Subcutaneous abdominal adipose tissue (tissue), 5 donors: ENCODE results near the gene MCF2L2.

Experiments
- H3K27ac ChIP-seq: one replicate; pipeline ENCODE4 v1.7.0; 2013; ENCODE audit warnings: low read depth, mild to moderate bottlenecking, inconsistent platforms, low read length, moderate library complexity
- H3K27me3 ChIP-seq, 5 donors: one replicate each; pipeline ENCODE4 v1.7.0; 2013; ENCODE audit warnings: low read length in 5 of 5, inconsistent platforms in 1 of 5; ENCODE audit not compliant: control insufficient read depth in 5 of 5, insufficient read depth in 4 of 5
- H3K36me3 ChIP-seq, 5 donors: one replicate each; pipeline ENCODE4 v1.7.0; 2013; ENCODE audit warnings: low read length in 5 of 5; ENCODE audit not compliant: control insufficient read depth in 5 of 5, insufficient read depth in 5 of 5
- H3K4me1 ChIP-seq, 5 donors: one replicate each; pipeline ENCODE4 v1.7.0; 2013; ENCODE audit warnings: low read length in 5 of 5, mild to moderate bottlenecking in 3 of 5, moderate library complexity in 1 of 5; ENCODE audit not compliant: control insufficient read depth in 5 of 5, insufficient read depth in 5 of 5
- H3K4me3 ChIP-seq, 5 donors: one replicate each; pipeline ENCODE4 v1.7.0; 2013; ENCODE audit warnings: low read length in 5 of 5, low read depth in 1 of 5
- H3K9ac ChIP-seq, 5 donors: one replicate each; pipeline ENCODE4 v1.7.0; 2013; ENCODE audit warnings: low read length in 5 of 5, mild to moderate bottlenecking in 4 of 5, moderate library complexity in 3 of 5
- H3K9me3 ChIP-seq, 5 donors: one replicate each; pipeline ENCODE4 v1.7.0; 2013; ENCODE audit warnings: low read length in 5 of 5; ENCODE audit not compliant: control insufficient read depth in 5 of 5
- donor health status: healthy.
- donor health status: healthy.
- donor health status: healthy.
- donor health status: healthy.
- donor health status: healthy.

Gene MCF2L2

DNA sequence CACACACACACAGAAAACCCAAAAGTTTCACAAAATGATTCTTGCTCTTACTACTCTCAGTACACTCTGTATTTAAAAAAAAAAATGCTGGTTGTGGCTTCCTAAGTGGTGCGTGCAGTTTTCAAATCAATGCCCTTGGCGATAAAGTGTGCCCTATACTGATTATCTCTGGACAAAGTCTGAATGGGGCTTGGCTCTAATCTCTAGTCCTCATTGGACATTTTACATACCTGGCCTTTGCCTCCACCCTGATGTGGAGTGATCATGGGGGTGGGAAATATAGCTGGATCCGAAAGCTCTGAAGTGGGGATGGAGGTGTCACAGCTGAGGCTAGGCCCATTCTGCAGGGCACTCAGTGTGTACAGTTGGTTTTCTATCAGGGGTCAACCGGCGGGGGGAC is 161.3 kb downstream of the MCF2L2 start:
- no peaks in the 10 kb centered on the region for H3K9me3 ChIP-seq
- H3K9ac ChIP-seq, result no peak overlapping the region
- H3K4me1 ChIP-seq, result peaks cover 0 to 30% (median 13%) of the 10 kb centered on the region in 5 donors
- H3K27ac ChIP-seq, result no peak overlapping the region
- no peaks in the 10 kb centered on the region for H3K27me3 ChIP-seq
- no peak overlapping the region for H3K4me3 ChIP-seq
- peaks cover 0 to 7% (median 5%) of the 10 kb centered on the region in 5 donors for H3K36me3 ChIP-seq

DNA sequence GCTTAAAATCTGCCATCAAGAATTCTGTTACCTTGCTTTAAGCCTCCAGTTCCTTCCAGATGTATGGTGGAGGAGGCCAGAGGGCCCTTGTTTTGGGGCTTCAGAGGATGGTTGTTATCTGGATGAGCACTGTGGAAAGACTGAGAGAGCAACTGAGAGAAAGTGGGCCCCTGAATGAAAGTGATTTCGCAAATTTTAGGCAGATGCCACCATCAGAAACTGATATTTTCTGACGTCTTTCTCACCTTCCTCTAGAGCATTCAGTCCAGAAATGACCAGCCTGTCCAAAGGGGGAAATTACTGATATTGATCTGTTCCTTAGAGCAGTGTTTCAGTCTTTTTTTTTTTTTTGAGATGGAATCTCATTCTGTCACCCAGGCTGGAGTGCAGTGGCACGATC is 162.0 kb downstream of the MCF2L2 start:
- H3K4me1 ChIP-seq, result peaks cover 0 to 30% (median 13%) of the 10 kb centered on the region in 5 donors
- H3K27ac ChIP-seq, result peak overlapping the region; percentile 51

DNA sequence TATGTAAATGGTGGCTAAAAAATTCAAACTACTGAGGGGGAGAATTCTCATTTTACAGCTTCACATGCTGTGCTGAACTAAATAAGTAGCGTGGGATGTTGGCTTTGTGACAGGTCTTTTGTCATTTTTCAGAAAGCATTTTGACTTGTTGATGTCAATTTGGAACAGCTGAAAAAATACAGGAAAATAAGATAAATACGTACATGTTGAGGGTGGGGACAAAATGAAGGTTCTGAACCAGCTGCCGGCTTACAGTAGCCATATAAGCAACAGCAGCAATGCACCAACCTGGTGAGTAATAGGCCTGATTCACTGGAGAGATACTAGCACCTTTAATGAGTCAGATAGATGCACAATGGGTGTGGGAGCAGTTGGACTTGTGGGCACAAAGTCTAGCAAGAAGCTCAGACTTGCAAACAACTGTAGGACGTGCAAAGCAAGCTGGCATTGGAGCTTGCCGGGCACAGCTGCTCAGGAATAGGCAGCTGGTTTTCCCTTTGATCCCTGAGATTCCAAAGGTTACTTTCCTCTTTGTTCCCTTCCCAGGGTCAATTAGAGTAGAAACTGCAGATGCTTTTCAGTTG is 162.5 kb downstream of the MCF2L2 start:
- H3K9me3 ChIP-seq, result no peaks in the 10 kb centered on the region
- H3K9ac ChIP-seq, result peak overlapping the region in 1 of 5 donors; percentile 61
- H3K4me1 ChIP-seq, result peaks cover 0 to 32% (median 18%) of the 10 kb centered on the region in 5 donors
- H3K36me3 ChIP-seq, result peaks cover 0 to 7% (median 5%) of the 10 kb centered on the region in 5 donors
- no peaks in the 10 kb centered on the region for H3K27me3 ChIP-seq
- peak overlapping the region; percentile 51 for H3K27ac ChIP-seq
- no peak overlapping the region for H3K4me3 ChIP-seq

More for the DNA sequence above, 162.0 kb downstream of the MCF2L2 start:
- peaks cover 0 to 7% (median 5%) of the 10 kb centered on the region in 5 donors for H3K36me3 ChIP-seq
- H3K4me3 ChIP-seq, result no peak overlapping the region
- no peaks in the 10 kb centered on the region for H3K27me3 ChIP-seq
- H3K9me3 ChIP-seq, result no peaks in the 10 kb centered on the region
- no peak overlapping the region for H3K9ac ChIP-seq

DNA sequence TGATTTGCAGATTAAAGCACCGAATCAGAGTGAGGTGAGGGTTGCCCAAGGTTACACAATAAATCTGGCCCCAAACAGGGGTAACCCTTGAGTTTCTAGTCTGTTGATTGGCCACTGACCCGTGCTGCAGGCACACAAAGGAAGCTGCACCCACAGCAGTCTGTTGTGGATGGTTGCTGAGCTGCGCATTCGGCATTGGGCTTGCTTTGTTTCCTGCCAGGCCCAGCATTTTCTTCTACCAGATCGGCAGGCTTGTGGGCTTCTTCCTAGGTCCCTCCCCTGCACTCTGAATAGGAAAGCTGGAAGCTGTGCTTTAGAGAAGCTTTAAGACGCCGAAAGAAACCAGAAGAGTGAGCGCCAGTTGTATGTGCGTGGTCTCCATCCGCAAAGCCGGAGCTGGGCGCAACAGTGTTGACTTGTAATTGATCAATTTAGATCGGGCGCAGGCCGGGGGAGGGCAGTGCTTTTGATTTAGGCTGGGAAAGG is 163.2 kb downstream of the MCF2L2 start:
- no peaks in the 10 kb centered on the region for H3K9me3 ChIP-seq
- H3K9ac ChIP-seq, result peak overlapping the region in 2 of 5 donors; percentile 45 to 61
- peaks cover 0 to 39% (median 25%) of the 10 kb centered on the region in 5 donors for H3K4me1 ChIP-seq
- H3K4me3 ChIP-seq, result peak overlapping the region in 4 of 5 donors; percentile 9 to 58 (median 30)
- H3K36me3 ChIP-seq, result peaks cover 0 to 6% (median 1%) of the 10 kb centered on the region in 5 donors
- peak overlapping the region; percentile 51 for H3K27ac ChIP-seq
- no peaks in the 10 kb centered on the region for H3K27me3 ChIP-seq

DNA sequence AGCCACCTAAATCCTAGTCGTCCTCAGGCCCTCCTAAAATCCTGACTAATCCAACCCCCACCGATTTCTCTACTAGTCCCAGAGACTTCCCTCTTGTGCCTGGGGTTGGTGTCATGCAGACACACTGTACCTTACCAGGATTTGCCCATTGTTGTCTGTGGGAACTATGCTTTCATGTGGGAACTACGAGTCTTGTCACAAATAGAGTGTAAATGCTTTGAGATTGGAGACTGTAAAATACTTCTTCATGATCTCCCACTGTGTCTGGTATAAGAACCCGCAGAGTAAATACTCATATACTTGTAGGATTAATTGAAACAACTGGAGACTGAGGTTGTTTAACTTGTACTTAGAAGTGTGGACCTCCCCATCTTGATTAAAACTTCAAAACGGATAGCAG is 164.2 kb downstream of the MCF2L2 start:
- Histone ChIP-seq H3K9ac (no peak overlapping the region), H3K9me3 (no peaks in the 10 kb centered on the region), H3K4me1 (peaks cover 0 to 49% (median 34%) of the 10 kb centered on the region in 5 donors), H3K4me3 (no peak overlapping the region), H3K27ac (peak overlapping the region; percentile 2), H3K36me3 (no peaks in the 10 kb centered on the region), H3K27me3 (no peaks in the 10 kb centered on the region)

DNA sequence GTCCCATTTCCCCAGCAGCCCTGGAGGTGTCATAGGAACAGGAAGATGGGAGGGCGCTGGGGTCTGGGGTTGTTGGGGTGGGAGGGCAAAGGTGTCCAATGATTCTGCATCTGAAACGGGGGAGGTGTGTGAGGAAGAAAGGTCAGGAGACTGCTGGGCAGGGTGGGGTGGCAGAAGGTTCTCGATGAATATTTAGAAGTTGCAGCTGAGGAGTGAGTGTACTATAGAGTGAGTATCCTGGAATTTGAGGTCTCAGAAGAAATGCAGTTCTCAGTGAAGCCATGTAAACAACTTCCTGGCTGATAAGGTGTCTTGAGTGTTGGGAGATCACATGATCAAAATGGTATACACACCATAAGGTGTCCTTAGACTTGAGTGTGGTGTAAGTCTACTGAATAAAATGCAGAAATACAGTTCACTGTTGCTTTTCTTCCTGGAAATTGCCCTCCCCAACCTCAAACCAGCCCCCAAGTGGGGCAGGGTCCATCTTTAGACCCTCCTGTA is 165.5 kb downstream of the MCF2L2 start:
- Histone ChIP-seq H3K4me3 (no peak overlapping the region), H3K4me1 (peaks cover 0 to 51% (median 37%) of the 10 kb centered on the region in 5 donors), H3K27ac (no peak overlapping the region), H3K27me3 (no peaks in the 10 kb centered on the region), H3K9ac (no peak overlapping the region), H3K9me3 (no peaks in the 10 kb centered on the region), H3K36me3 (no peaks in the 10 kb centered on the region)

DNA sequence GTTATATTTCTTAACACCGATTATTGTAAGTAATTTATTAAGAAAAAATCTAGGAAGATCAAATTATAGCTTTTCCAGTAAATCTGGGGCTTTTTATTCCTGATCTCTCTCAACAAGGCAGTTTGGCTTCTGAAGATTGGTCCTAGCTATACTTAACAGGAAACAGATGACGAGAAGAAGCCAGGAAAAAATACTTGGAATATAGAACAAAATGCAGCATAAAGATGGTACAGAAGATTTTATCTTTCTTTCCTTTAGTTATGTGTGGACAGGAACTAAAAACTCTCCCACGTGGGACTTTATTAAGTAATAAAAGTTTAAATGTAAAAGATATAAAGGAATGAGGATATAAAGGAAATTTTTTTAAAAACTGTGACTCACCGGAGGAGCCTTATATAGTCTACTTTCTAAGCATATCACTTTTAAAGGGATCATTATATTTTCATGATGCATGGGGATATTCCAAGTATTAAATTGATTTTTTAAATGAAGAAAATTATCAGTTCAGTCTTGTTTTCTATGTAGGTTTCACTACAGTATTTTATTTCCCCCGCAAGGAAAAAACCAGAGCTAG is 167.2 kb downstream of the MCF2L2 start:
- H3K27ac ChIP-seq, result no peak overlapping the region
- no peaks in the 10 kb centered on the region for H3K36me3 ChIP-seq
- no peak overlapping the region for H3K4me3 ChIP-seq
- H3K4me1 ChIP-seq, result peaks cover 0 to 51% (median 37%) of the 10 kb centered on the region in 5 donors
- no peak overlapping the region for H3K9ac ChIP-seq
- no peaks in the 10 kb centered on the region for H3K9me3 ChIP-seq
- H3K27me3 ChIP-seq, result no peaks in the 10 kb centered on the region

DNA sequence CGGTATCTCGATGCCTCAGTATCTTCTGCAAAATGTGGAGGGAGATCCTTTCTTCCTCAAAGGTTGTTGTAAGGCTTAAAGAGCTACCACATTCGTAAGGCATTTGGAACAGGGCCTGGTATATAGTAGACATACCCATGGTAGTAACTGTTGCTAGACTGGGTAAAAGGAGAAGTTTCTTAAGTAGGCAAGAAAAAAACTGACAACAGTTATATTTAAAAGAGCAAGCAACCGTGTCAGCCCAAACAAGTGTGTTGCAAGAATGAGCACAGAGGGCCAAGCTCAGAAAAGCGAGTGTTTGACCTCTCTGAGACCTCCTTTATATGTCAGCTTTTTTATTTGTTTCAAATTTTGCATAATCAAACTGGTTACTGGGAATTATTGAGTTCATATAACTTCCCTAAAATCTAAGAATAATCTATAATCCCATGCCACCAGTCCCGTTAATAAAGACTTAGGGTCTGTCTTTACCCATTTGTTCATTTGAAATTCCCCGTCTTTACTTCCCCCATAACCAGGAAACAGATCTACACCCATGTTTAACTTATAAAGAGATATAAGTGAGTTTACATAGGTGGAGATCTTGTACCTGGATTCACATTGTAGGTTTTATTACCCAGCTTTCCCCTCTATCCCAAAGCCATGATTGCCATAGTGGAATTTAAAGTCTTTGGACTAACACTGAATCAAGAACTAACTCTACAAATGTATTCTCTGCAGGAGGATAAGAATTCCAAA is 168.1 kb downstream of the MCF2L2 start:
- H3K36me3 ChIP-seq, result no peaks in the 10 kb centered on the region
- no peaks in the 10 kb centered on the region for H3K27me3 ChIP-seq
- H3K4me3 ChIP-seq, result peak overlapping the region in 1 of 5 donors; percentile 13
- H3K27ac ChIP-seq, result peak overlapping the region; percentile 15
- H3K9me3 ChIP-seq, result no peaks in the 10 kb centered on the region
- H3K4me1 ChIP-seq, result peaks cover 0 to 43% (median 33%) of the 10 kb centered on the region in 5 donors
- H3K9ac ChIP-seq, result peak overlapping the region in 1 of 5 donors; percentile 46

DNA sequence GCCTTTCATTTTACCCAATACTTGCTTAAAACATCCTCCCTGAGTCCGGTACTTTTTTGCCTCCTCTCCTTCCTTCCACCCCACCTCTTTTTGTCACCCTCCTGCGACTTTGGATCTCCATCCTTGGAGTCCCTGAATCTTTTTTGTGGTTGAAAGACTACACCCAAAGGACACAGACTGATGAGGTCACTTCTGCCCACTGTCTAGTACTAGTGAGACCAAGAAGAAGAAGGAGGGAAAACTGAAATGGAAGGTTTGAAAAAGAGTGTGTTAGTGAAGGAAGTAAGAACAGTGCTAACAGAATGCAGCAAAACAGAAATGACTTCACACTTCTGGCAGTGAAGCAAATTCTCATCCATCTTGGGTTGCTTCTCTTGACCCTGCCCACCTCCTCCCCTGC is 168.8 kb downstream of the MCF2L2 start:
- H3K4me1 ChIP-seq, result peaks cover 0 to 44% (median 31%) of the 10 kb centered on the region in 5 donors

DNA sequence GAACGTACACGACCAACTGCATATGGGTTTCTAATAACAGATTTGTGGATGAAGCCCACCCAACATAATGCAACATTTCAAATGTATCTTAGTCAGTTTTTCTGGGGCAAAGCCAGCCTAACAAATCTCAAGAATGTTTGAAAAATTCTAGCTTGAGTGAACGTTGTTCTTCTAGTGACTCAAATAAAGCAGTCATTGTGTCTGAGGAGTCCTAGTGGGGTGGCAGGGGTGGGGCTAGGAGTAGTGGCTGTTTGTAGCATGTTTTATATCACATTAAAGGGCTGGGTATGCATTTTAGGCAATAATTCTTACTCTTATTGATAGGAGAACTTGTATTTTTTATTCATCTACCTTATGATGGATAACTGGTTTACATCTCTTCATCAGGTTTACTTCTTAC is 169.3 kb downstream of the MCF2L2 start:
- H3K36me3 ChIP-seq, result no peaks in the 10 kb centered on the region
- no peak overlapping the region for H3K9ac ChIP-seq
- H3K4me3 ChIP-seq, result no peak overlapping the region
- H3K4me1 ChIP-seq, result peaks cover 0 to 43% (median 32%) of the 10 kb centered on the region in 5 donors
- H3K27ac ChIP-seq, result no peak overlapping the region
- H3K9me3 ChIP-seq, result no peaks in the 10 kb centered on the region
- no peaks in the 10 kb centered on the region for H3K27me3 ChIP-seq

More for the DNA sequence above, 168.8 kb downstream of the MCF2L2 start:
- Histone ChIP-seq H3K4me3 (peak overlapping the region in 1 of 5 donors; percentile 13), H3K27ac (peak overlapping the region; percentile 15), H3K9ac (no peak overlapping the region), H3K9me3 (no peaks in the 10 kb centered on the region), H3K36me3 (no peaks in the 10 kb centered on the region), H3K27me3 (no peaks in the 10 kb centered on the region)
